CD4-positive, alpha-beta T cell treated with Interferon alpha-2 for 1 hour (primary cell): ENCODE measurements around the gene VAMP1.

Source experiments
- DNase-seq, 2 donors: peaks; one replicate each; pipeline ENCODE4 v3.0.0-alpha.2; 2020 to 2022

The VAMP1 gene

DNA sequence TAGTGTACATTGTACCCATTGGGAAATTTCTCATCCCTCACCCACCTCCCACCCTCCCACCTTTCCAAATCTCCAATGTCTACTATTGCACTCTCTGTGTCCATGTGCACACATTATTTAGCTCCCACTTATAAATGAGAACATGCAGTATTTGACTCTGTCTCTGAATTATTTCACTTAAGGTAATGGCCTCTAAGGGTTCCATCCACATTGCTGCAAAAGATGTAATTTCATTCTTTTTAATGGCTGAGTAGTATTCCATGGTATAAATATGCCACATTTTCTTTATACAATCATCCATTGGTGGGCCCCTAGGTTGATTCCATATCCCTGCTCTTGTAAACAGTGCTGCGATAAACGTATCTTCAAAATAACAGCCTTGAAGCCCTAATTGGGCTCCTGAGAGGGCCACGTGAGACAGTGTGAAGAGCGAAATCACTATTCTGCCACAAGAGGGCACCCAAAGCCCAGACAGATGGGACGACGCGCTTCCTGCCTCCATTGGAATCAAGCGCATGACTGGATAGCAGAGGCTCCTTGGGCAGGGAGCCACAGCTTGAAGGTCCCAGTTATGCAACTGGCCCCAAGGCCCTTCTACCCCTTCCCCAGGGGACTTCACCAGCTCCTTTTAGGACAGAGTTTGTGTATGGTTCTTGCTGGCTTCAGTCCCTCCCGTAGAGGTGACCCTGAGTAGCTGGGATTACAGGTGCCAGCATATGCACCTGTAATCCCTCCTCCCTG is 47.0 kb downstream of the VAMP1 start:
- DNase-seq: peak; percentile 85 to 90

DNA sequence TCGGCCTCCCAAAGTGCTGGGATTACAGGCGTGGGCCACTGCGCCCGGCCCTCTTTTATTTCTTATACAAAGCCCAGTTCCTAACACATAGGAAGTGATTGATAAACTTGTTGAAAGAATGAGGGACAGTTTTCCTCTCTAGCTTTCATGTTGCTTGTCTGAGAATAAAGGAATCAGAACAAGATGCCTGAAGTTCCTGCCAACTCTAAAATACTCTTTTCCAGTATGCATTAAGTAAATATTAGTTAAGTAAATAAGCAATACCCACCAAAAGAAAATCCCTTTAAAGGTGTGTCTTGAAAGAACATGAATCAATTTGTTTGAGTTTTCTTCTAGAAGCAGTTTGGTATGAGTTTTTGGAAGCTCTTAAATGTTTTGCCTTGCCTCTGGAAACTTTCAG is 50.1 kb downstream of the VAMP1 start:
- DNase-seq: no peak

DNA sequence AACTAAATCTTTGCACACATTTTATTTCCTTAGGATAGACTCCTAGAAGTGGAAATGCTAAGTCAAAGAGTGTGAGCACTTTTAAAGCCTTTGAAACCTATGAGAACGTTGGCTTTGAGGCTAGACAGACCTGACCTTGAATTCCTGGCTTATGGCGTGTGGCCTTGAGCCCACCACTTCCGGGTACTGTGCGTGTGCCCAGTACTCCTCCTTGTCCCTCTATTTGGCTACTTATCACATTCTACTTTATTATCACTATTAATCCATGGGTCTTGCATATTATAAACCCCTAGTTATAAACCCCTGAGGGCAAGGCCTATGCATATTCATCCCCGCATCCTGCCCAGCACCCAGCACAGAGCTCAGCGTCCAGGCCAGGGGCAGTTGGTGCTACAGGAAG is 51.7 kb downstream of the VAMP1 start:
- DNase-seq: no peak

DNA sequence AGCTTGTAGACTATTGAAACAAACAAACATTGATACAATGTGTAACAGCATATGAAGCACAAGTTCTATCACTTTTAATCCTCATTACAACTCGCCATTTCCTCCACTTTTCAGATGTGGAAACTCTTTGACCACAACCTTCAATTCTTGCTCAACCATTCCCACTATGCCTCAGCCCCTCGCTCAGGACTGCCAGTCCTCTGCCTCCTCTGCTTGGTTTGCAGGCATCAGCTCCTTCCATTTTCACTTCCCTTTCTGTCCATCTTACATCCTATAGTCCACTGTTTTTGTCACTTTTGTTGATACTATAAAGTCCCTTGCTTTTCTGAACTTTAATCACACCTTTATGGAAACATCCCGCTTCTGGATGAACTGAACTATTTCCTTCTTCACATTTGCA is 53.9 kb downstream of the VAMP1 start:
- no peak for DNase-seq
